Progenitor cell of endocrine pancreas (in vitro differentiated cells): ENCODE results near the gene EPHB4. TPM values are rescaled to one million over a fixed set of nuclear protein-coding genes. Genes with fewer than 3 reads are reported as not detected.
"Not testable (repeated sequence)": the region's sequence is repeated elsewhere in the genome, so short reads cannot be mapped to it uniquely, and the experiment has no call there.

Experiments used
- DNase-seq: peaks from one replicate; pipeline ENCODE4 v3.0.0; 2021; ENCODE audit warnings: low spot score; ENCODE audit not compliant: unreplicated experiment
- H3K27ac Mint-ChIP-seq: 2 replicates; pipeline ENCODE4 v1.8.0; 2021; ENCODE audit warnings: mild to moderate bottlenecking, moderate library complexity, mixed read lengths
- H3K27me3 Mint-ChIP-seq: 2 replicates; pipeline ENCODE4 v1.8.0; 2021; ENCODE audit warnings: mixed read lengths
- H3K36me3 Mint-ChIP-seq: 2 replicates; pipeline ENCODE4 v1.8.0; 2022; ENCODE audit warnings: mixed read lengths; ENCODE audit not compliant: insufficient read depth
- H3K4me1 Mint-ChIP-seq: 2 replicates; pipeline ENCODE4 v1.8.0; 2021; ENCODE audit warnings: low read depth, mixed read lengths
- H3K4me3 Mint-ChIP-seq: 2 replicates; pipeline ENCODE4 v1.8.0; 2021; ENCODE audit warnings: low read depth, mild to moderate bottlenecking, moderate library complexity, mixed read lengths
- H3K9me3 Mint-ChIP-seq: 2 replicates; pipeline ENCODE4 v1.8.0; 2021; ENCODE audit warnings: low read depth, mixed read lengths
- total RNA-seq: library from RNA; stranded (reverse); gene quantifications from 2 replicates; pipeline ENCODE4 v1.2.1, GENCODE V29; 2021
- TF ChIP-seq, protein P1 (sequence below): fragments of 200-600 bp; sonication (generic); IDR thresholded peaks from one replicate; pipeline ENCODE4 v1.5.0; 2021; ENCODE audit warnings: antibody characterized with exemption, mild to moderate bottlenecking; ENCODE audit not compliant: unreplicated experiment

The EPHB4 gene
- total RNA-seq, 1 donor from 2014 or later: 164 TPM

DNA sequence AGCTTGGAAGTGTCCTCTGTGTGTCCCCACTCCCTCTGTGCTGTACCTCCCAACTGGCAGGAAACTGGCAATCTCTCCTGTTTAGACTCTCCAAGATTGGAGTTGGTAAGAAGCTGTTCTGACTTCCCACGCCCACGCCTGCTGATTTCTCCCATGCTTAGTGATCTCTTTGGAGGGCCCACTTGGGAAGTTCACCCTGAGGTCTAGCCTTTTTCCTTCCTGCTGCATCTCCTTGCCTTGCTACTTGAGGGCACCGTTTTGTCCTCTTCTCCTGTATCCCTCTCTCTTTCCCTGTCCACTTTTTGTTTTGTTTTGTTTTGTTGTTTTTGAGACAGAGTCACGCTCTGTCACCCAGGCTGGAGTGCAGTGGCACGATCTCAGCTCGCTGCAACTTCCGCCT, 58.5 kb downstream of the EPHB4 start:
- H3K36me3 Mint-ChIP-seq: no peaks in the 10 kb centered on the region
- no peak for DNase-seq
- H3K9me3 Mint-ChIP-seq: no peaks in the 10 kb centered on the region
- no peak overlapping the region for H3K27ac Mint-ChIP-seq
- TF ChIP-seq, protein P1, sequence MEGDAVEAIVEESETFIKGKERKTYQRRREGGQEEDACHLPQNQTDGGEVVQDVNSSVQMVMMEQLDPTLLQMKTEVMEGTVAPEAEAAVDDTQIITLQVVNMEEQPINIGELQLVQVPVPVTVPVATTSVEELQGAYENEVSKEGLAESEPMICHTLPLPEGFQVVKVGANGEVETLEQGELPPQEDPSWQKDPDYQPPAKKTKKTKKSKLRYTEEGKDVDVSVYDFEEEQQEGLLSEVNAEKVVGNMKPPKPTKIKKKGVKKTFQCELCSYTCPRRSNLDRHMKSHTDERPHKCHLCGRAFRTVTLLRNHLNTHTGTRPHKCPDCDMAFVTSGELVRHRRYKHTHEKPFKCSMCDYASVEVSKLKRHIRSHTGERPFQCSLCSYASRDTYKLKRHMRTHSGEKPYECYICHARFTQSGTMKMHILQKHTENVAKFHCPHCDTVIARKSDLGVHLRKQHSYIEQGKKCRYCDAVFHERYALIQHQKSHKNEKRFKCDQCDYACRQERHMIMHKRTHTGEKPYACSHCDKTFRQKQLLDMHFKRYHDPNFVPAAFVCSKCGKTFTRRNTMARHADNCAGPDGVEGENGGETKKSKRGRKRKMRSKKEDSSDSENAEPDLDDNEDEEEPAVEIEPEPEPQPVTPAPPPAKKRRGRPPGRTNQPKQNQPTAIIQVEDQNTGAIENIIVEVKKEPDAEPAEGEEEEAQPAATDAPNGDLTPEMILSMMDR: no peak
- H3K4me1 Mint-ChIP-seq: no peaks in the 10 kb centered on the region
- H3K4me3 Mint-ChIP-seq: no peak overlapping the region
- H3K27me3 Mint-ChIP-seq: peaks cover 13% of the 10 kb centered on the region

DNA sequence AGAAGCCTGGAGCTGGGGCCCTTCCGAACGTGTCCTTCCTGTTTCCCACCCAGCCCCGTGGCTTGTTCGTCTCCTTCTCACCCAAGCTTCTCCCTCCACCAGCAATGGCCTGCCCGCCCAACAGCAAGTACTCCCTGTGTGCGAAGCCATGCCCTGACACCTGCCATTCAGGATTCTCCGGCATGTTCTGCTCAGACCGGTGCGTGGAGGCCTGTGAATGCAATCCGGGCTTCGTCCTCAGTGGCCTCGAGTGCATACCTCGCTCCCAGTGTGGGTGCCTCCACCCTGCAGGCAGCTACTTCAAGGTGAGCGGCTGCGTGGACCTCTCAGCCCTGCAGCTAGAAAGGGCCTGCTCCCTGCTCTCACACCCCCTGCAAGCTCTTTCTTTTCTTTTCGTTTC, 62.1 kb downstream of the EPHB4 start:
- Mint-ChIP-seq H3K9me3 (no peaks in the 10 kb centered on the region), H3K27ac (no peak overlapping the region), H3K4me3 (no peak overlapping the region), H3K27me3 (peaks cover 13% of the 10 kb centered on the region), H3K36me3 (no peaks in the 10 kb centered on the region), H3K4me1 (no peaks in the 10 kb centered on the region)
- no peak for DNase-seq
- TF ChIP-seq, protein P1: no peak

DNA sequence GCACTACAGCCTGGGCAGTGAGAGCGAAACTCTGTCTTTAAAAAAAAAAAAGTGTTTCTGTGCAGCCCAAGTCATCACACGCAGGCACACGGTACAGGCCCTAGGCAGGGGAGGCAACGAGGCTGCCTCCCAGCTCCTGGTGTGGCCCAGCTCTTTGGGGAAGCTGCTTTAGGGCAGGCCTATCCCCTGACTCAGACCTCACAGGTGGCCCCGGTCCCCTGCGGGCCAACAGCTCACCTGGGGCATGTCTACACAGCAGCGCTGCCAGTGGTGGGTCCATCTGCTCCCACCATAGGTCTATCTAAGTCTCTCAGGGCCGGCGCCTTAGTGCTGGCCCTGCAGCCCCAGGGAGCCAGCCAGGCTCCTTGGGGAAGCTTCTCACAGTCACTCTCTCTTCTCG, 62.5 kb downstream of the EPHB4 start:
- Mint-ChIP-seq H3K4me3 (no peak overlapping the region), H3K27ac (no peak overlapping the region), H3K27me3 (peaks cover 13% of the 10 kb centered on the region), H3K9me3 (no peaks in the 10 kb centered on the region), H3K4me1 (no peaks in the 10 kb centered on the region), H3K36me3 (no peaks in the 10 kb centered on the region)
- TF ChIP-seq, protein P1: no peak
- no peak for DNase-seq

DNA sequence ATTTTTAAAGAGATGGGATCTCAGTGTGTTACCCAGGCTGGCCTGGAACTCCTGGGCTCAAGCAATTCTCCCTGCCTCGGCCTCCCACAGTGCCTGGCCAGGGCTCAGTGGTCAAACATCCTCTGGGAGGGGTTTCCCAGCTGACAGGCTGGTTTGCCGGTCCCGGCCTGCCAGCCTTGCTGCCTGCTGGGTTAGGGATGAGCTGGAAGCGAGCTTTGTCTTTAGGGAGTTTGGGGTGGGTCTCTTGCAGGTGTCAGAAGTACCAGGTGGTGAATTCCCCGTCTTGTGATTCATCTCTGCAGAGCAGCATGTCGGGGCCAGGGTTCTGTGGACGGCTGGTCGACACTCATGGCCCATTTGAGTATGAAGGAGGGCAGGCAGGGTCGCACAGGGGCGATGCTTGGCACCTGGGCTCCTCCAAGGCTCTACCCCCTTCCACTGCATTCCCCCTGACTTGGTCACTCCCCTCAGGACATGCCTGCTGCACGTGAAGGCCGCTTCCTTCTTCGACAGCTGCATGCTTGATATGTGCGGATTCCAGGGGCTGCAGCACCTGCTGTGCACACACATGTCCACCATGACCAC, 63.7 kb downstream of the EPHB4 start:
- DNase-seq: no peak
- Mint-ChIP-seq H3K27me3 (peaks cover 7% of the 10 kb centered on the region), H3K9me3 (no peaks in the 10 kb centered on the region), H3K4me1 (no peaks in the 10 kb centered on the region), H3K27ac (no peak overlapping the region), H3K36me3 (no peaks in the 10 kb centered on the region), H3K4me3 (no peak overlapping the region)
- TF ChIP-seq, protein P1: no peak

DNA sequence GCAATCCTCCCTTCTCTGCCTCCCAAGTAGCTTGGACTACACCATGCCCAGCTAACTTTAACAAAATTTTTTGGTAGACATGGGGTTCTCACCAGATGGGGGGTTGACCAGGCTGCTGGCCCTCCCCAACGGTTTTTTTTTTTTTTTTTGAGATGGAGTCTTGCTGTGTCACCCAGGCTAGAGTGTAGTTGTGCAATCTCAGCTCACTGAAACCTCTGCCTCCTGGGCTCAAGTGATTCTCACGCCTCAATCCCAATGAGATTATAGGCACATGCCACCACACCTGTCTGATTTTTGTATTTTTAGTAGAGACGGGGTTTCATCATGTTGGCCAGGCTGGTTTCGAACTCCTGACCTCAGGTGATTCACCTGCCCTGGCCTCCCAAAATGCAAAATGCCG, 64.5 kb downstream of the EPHB4 start:
- not testable (repeated sequence) for H3K27ac Mint-ChIP-seq, H3K4me1 Mint-ChIP-seq, H3K36me3 Mint-ChIP-seq, H3K27me3 Mint-ChIP-seq, H3K9me3 Mint-ChIP-seq, H3K4me3 Mint-ChIP-seq, DNase-seq

DNA sequence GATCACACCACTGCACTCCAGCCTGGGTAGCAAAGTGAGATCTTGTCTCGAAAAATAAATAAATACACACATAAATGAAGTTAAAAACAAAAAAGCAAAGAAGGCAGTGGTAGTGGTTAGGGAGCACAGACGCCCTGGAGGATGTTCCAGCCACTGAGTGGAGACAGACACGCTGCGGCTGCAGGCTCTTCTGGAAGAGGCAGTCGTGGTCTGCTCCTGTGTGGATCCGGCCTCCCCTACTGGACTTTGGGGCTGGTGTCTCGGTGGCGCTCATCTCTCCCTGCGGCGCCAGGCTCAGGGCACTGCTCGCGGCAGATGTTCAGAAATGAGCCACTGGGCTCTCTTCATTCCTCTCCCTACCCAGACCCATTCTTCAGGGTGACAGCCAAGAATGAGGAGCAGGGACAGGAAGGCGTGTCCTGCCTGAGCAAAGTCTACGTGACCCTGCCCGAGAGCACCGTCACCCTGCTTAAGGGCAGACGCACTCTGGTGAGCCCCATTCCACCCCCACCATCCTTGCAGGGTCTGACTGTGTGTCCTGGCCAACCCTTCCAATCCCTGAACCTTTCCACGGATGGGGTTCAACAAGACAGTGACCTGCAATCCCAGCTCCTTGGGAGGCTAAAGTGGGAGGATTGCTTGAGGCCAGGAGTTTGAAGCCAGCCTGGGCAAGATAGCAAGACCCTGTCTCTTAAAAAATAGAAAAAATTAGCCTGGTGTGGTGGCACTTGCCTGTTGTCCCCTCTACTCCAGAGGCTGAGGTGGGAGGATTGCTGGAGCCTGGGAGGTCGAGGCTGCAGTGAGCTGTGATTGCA, 67.8 kb downstream of the EPHB4 start:
- Mint-ChIP-seq H3K27ac (no peak overlapping the region), H3K36me3 (no peaks in the 10 kb centered on the region), H3K27me3 (no peaks in the 10 kb centered on the region), H3K9me3 (no peaks in the 10 kb centered on the region), H3K4me3 (no peak overlapping the region), H3K4me1 (no peaks in the 10 kb centered on the region)
- DNase-seq: no peak
- TF ChIP-seq, protein P1: no peak
